Coronary artery (tissue), 2 donors: ENCODE results near the gene LAMA4.
"Not testable (repeated sequence)": the region's sequence is repeated elsewhere in the genome, so short reads cannot be mapped to it uniquely, and the experiment has no call there.

Experiments
- DNase-seq: peaks from one replicate; pipeline ENCODE4 v3.0.0-alpha.2; 2017; ENCODE audit warnings: low spot score
- H3K27ac ChIP-seq, 2 donors: fragments of 200-600 bp; sonication (generic); one replicate each; pipeline ENCODE4 v1.5.1; 2016 to 2019
- H3K4me3 ChIP-seq: fragments of 200-600 bp; sonication (generic); 2 replicates; pipeline ENCODE4 v1.5.1; 2016; ENCODE audit warnings: mild to moderate bottlenecking, moderate library complexity
- CTCF ChIP-seq: fragments of 200-600 bp; sonication (generic); IDR thresholded peaks from one replicate; pipeline ENCODE4 v1.5.1; 2019; ENCODE audit warnings: antibody characterized with exemption

The LAMA4 gene

GRCh38 chr6:112204350-112204706 is 50.0 kb downstream of the LAMA4 start:
- no peak for DNase-seq
- Histone ChIP-seq H3K4me3 (no peak overlapping the region), H3K27ac (peak overlapping the region in 1 of 2 donors; percentile 57)
- no peak for TF ChIP-seq CTCF

- Histone ChIP-seq H3K4me3 (no peak overlapping the region), H3K27ac (peak overlapping the region in 1 of 2 donors; percentile 57)
- DNase-seq = no peak
- no peak for TF ChIP-seq CTCF
Observed at GRCh38 chr6:112203577-112204349, 50.6 kb downstream of the LAMA4 start.

- no peak for DNase-seq
- Histone ChIP-seq H3K27ac (peak overlapping the region in 1 of 2 donors; percentile 43), H3K4me3 (no peak overlapping the region)
- TF ChIP-seq CTCF = no peak
Observed at GRCh38 chr6:112202639-112203341, 51.6 kb downstream of the LAMA4 start.

GRCh38 chr6:112200185-112200914 is 54.0 kb downstream of the LAMA4 start:
- not testable (repeated sequence) for DNase-seq, H3K4me3 ChIP-seq, H3K27ac ChIP-seq

- Histone ChIP-seq H3K4me3 (no peak overlapping the region), H3K27ac (peak overlapping the region in 1 of 2 donors; percentile 4)
- no peak for DNase-seq
- TF ChIP-seq CTCF = no peak
Observed at GRCh38 chr6:112199001-112199403, 55.4 kb downstream of the LAMA4 start.

- Histone ChIP-seq H3K27ac (peak overlapping the region in 1 of 2 donors; percentile 4), H3K4me3 (no peak overlapping the region)
- no peak for TF ChIP-seq CTCF
Observed at GRCh38 chr6:112198582-112198981, 55.8 kb downstream of the LAMA4 start.

GRCh38 chr6:112197636-112198035 is 56.7 kb downstream of the LAMA4 start:
- H3K27ac ChIP-seq = no peak overlapping the region
- no peak overlapping the region for H3K4me3 ChIP-seq
- no peak for DNase-seq
- no peak for TF ChIP-seq CTCF

More at GRCh38 chr6:112198582-112198981, 55.8 kb downstream of the LAMA4 start:
- DNase-seq = no peak
